Keratinocyte (primary cell): Measurements from ENCODE around the gene DCAKD. TPM values are rescaled to one million over a fixed set of nuclear protein-coding genes. Genes with fewer than 3 reads are reported as not detected.

Source experiments
- DNase-seq: peaks from one replicate; pipeline ENCODE4 v3.0.0-alpha.2; 2011; ENCODE audit warnings: low read depth, missing footprints, low spot score
- FAIRE-seq: peaks from 2 replicates; lab custom pipeline; 2011; peaks lifted over from hg19 to GRCh38; lab: Jason Lieb, UNC
- H2AFZ ChIP-seq: 2 replicates; pipeline ENCODE4 v1.6.0; 2012; ENCODE audit warnings: low read length, control low read depth, inconsistent platforms; ENCODE audit not compliant: control insufficient read depth
- H3K27ac ChIP-seq: 2 replicates; pipeline ENCODE4 v1.5.1; 2011; ENCODE audit warnings: low read length; ENCODE audit not compliant: control insufficient read depth, insufficient read depth
- H3K27me3 ChIP-seq: 3 replicates; pipeline ENCODE4 v1.6.0; 2011; ENCODE audit warnings: low read length; ENCODE audit not compliant: control insufficient read depth, insufficient read depth; ENCODE audit errors: extremely low read depth
- H3K36me3 ChIP-seq, 2 experiments: 2 replicates in 1 of 2; 3 replicates in 1 of 2; pipeline ENCODE4 v1.5.1; 2011; ENCODE audit warnings: low read length in 2 of 2, mild to moderate bottlenecking in 1 of 2; ENCODE audit not compliant: control insufficient read depth in 2 of 2, insufficient read depth in 2 of 2; ENCODE audit errors: extremely low read depth in 1 of 2
- H3K4me1 ChIP-seq: 3 replicates; pipeline ENCODE4 v1.5.1; 2011; ENCODE audit warnings: low read length; ENCODE audit not compliant: control insufficient read depth, insufficient read depth; ENCODE audit errors: extremely low read depth
- H3K4me2 ChIP-seq: 3 replicates; pipeline ENCODE4 v1.6.0; 2011; ENCODE audit warnings: low read depth, low read length; ENCODE audit not compliant: control insufficient read depth, insufficient read depth; ENCODE audit errors: extremely low read depth
- H3K4me3 ChIP-seq, 3 experiments: fragments of 200-600 bp in 1 of 3; sonication (generic) in 1 of 3; 2 replicates in 2 of 3; 3 replicates in 1 of 3; pipeline ENCODE4 v1.5.1; 2011 to 2016; ENCODE audit warnings: low read length in 3 of 3, mild to moderate bottlenecking in 3 of 3, control low read depth in 2 of 3, inconsistent platforms in 1 of 3, low read depth in 1 of 3, mixed read lengths in 1 of 3, mixed run types in 1 of 3, moderate library complexity in 1 of 3; ENCODE audit not compliant: control insufficient read depth in 2 of 3, insufficient read depth in 2 of 3; ENCODE audit errors: extremely low read depth in 1 of 3
- H3K79me2 ChIP-seq: 2 replicates; pipeline ENCODE4 v1.6.0; 2012; ENCODE audit warnings: low read length; ENCODE audit not compliant: control insufficient read depth, insufficient read depth
- H3K9ac ChIP-seq: 3 replicates; pipeline ENCODE4 v1.6.0; 2011; ENCODE audit warnings: low read length; ENCODE audit not compliant: control insufficient read depth, insufficient read depth; ENCODE audit errors: extremely low read depth
- H3K9me1 ChIP-seq: 3 replicates; pipeline ENCODE4 v1.6.0; 2011; ENCODE audit warnings: low read length; ENCODE audit not compliant: control insufficient read depth, insufficient read depth; ENCODE audit errors: extremely low read depth
- H3K9me3 ChIP-seq: 2 replicates; pipeline ENCODE4 v1.5.1; 2012; ENCODE audit warnings: low read depth, low read length; ENCODE audit not compliant: control insufficient read depth
- H4K20me1 ChIP-seq: 3 replicates; pipeline ENCODE4 v1.6.0; 2011; ENCODE audit warnings: low read length; ENCODE audit not compliant: control insufficient read depth, insufficient read depth; ENCODE audit errors: extremely low read depth
- CTCF ChIP-seq, 3 experiments: IDR thresholded peaks in 1 of 3; conservative IDR thresholded peaks in 1 of 3; optimal IDR thresholded peaks in 1 of 3; 2 replicates in 2 of 3; 3 replicates in 1 of 3; pipeline versions ENCODE3 to v1.5.1; 2011; ENCODE audit warnings: low read length in 3 of 3, mild to moderate bottlenecking in 3 of 3, moderate library complexity in 2 of 3, control low read depth in 1 of 3, inconsistent platforms in 1 of 3; ENCODE audit not compliant: insufficient read depth in 2 of 3; ENCODE audit errors: extremely low read depth in 1 of 3
- EZH2 ChIP-seq: IDR thresholded peaks from one replicate; pipeline ENCODE4 v1.6.1; 2012; ENCODE audit warnings: inconsistent platforms, mild to moderate bottlenecking, low read length, moderate library complexity
- dilution Hi-C: fragments of 300-500 bp; cut with MboI; formaldehyde crosslinking; loops from one replicate; pipeline ENCODE4 v1.7.0; 2020; ENCODE audit warnings: low sequenced_read_pairs; ENCODE audit not compliant: extremely low pct_ligation_motif_present
- polyA plus RNA-seq, 5 experiments: library from polyadenylated mRNA; depleted of rRNA in 3 of 5; stranded (reverse) in 3 of 5; stranded (forward) in 1 of 5; unstranded in 1 of 5; fragments of >200 nt; gene quantifications; 1 replicate in 1 of 5; 2 replicates in 3 of 5; 3 replicates in 1 of 5; pipeline versions ENCODE4 v1.2.1 to v1.2.3, GENCODE V29; 2011 to 2012; ENCODE audit warnings: missing spikeins in 2 of 5, low read depth in 1 of 5, low replicate concordance in 1 of 5

DCAKD gene
- polyA plus RNA-seq, 1 donor (not counting 4 experiments of a cell fraction or from before 2014, with no cell fraction given) = 18.7 TPM

GRCh38 chr17:45008216-45008615 is 43.2 kb downstream of the DCAKD start:
- no peak overlapping the region for H3K4me2 ChIP-seq
- no peaks in the 10 kb centered on the region for H3K9me3 ChIP-seq
- no peaks in the 10 kb centered on the region for H3K9me1 ChIP-seq
- H3K9ac ChIP-seq = no peak overlapping the region
- H3K4me3 ChIP-seq = no peak overlapping the region
- no peak overlapping the region for H3K27ac ChIP-seq
- H3K79me2 ChIP-seq = no peaks in the 10 kb centered on the region
- FAIRE-seq (no peak), DNase-seq (no peak)
- TF ChIP-seq CTCF (optimal IDR thresholded peaks at IDR 0.05 in 1 of 3, IDR thresholded peaks at IDR 0.05 in 1 of 3, conservative IDR thresholded peaks at IDR 0.05 in 1 of 3; ENCODE audit: extremely low read depth in 1 of 3, insufficient read depth in 2 of 3, low read length in 3 of 3) = no peak
- no peak for TF ChIP-seq EZH2
- H3K27me3 ChIP-seq = peaks cover 13% of the 10 kb centered on the region
- no peaks in the 10 kb centered on the region for H3K4me1 ChIP-seq
- no peak overlapping the region for H2AFZ ChIP-seq
- dilution Hi-C loops = loop anchor here (25.0 kb wide), 1 partner anchor 96 kb away; the partner anchor contains the start of gene GFAP
- H3K36me3 ChIP-seq = no peaks in the 10 kb centered on the region
- no peaks in the 10 kb centered on the region for H4K20me1 ChIP-seq

DNA sequence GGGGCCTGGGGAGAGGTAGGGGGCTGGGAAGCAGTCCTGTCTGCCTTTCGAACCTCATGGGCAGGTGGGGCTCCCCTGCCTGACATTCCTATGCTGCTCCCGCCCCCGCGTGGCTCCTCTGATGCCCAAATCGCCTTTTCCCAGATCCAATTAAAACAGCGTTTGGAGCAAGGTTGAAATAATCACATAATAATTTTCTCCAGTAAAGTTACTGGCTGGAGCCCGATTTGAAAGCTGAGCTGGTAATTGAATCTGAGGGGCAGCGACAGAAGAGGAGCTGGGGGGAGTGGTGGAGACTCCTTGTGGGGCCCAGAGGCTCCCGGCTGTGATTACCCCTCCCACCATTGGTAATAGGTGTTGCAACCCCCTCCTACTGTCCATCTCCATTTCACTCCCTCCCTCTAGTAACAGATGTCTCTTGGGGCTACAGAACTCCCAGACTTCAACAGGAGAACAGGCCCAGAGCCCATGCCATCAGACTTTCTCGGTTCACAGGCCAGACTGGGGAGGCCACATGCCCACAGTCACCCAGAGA is 44.4 kb downstream of the DCAKD start:
- no peak overlapping the region for H3K4me3 ChIP-seq
- no peak overlapping the region for H3K9ac ChIP-seq
- H2AFZ ChIP-seq = no peak overlapping the region
- no peak for DNase-seq
- dilution Hi-C loops = loop anchor here (25.0 kb wide), 1 partner anchor 95 kb away; the partner anchor contains the start of gene GFAP
- no peak overlapping the region for H3K4me2 ChIP-seq
- no peaks in the 10 kb centered on the region for H3K9me1 ChIP-seq
- H3K79me2 ChIP-seq = no peaks in the 10 kb centered on the region
- TF ChIP-seq EZH2 = no peak
- no peak for TF ChIP-seq CTCF (optimal IDR thresholded peaks at IDR 0.05 in 1 of 3, IDR thresholded peaks at IDR 0.05 in 1 of 3, conservative IDR thresholded peaks at IDR 0.05 in 1 of 3; ENCODE audit: extremely low read depth in 1 of 3, insufficient read depth in 2 of 3, low read length in 3 of 3)
- H3K4me1 ChIP-seq = no peaks in the 10 kb centered on the region
- no peaks in the 10 kb centered on the region for H3K36me3 ChIP-seq
- H3K9me3 ChIP-seq = no peaks in the 10 kb centered on the region
- peaks cover 13% of the 10 kb centered on the region for H3K27me3 ChIP-seq
- no peak for FAIRE-seq
- no peak overlapping the region for H3K27ac ChIP-seq
- no peaks in the 10 kb centered on the region for H4K20me1 ChIP-seq
